Measurements from ENCODE around the gene LANCL1.
"Not testable (repeated sequence)": the region's sequence is repeated elsewhere in the genome, so short reads cannot be mapped to it uniquely, and the experiment has no call there.

LANCL1 gene

GRCh38 chr2:210459407-210459806 lies 17.2 kb downstream of the LANCL1 start:
- no peak for DNase-seq (ENCODE audit: low spot score)

GRCh38 chr2:210458395-210458794 lies 18.2 kb downstream of the LANCL1 start:
- DNase-seq (ENCODE audit: low spot score): no peak

- DNase-seq (ENCODE audit: low spot score): no peak
Observed at GRCh38 chr2:210456571-210456970, 20.0 kb downstream of the LANCL1 start.

GRCh38 chr2:210454336-210454735 lies 22.2 kb downstream of the LANCL1 start:
- DNase-seq (ENCODE audit: low spot score): no peak

GRCh38 chr2:210452194-210452593 lies 24.4 kb downstream of the LANCL1 start:
- DNase-seq (ENCODE audit: low spot score): no peak

GRCh38 chr2:210450942-210451341 lies 25.6 kb downstream of the LANCL1 start:
- not testable (repeated sequence) for DNase-seq (ENCODE audit: low spot score)

GRCh38 chr2:210445732-210446131 lies 30.8 kb downstream of the LANCL1 start:
- DNase-seq (ENCODE audit: low spot score): no peak

GRCh38 chr2:210445116-210445707 lies 31.3 kb downstream of the LANCL1 start:
- peak; percentile 26 for DNase-seq (ENCODE audit: low spot score)

DNA sequence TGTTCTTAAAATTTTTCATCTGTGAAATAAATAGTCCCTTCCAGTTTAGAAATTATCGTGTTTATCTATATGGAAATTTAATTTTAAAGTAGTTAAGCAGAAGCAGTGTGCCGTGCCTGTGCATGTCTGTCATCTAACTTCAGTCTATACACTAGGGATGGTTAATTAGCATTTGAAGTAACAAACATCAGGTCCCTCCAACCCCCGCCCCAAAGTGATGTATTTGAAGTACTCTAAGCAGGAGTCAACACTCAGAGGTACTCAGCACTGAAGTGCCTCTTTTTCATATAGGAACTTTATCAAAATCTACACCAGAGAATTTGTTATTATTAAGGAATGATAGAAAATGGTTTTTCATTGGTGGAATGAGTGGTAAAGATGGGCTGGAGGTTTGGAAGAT lies 33.0 kb downstream of the LANCL1 start:
- no peak for DNase-seq (ENCODE audit: low spot score)

GRCh38 chr2:210442878-210443277 lies 33.7 kb downstream of the LANCL1 start:
- no peak for DNase-seq (ENCODE audit: low spot score)

- DNase-seq (ENCODE audit: low spot score): no peak
Observed at GRCh38 chr2:210442457-210442856, 34.1 kb downstream of the LANCL1 start.

- DNase-seq (ENCODE audit: low spot score): no peak
Observed at GRCh38 chr2:210440206-210440605, 36.4 kb downstream of the LANCL1 start.

DNA sequence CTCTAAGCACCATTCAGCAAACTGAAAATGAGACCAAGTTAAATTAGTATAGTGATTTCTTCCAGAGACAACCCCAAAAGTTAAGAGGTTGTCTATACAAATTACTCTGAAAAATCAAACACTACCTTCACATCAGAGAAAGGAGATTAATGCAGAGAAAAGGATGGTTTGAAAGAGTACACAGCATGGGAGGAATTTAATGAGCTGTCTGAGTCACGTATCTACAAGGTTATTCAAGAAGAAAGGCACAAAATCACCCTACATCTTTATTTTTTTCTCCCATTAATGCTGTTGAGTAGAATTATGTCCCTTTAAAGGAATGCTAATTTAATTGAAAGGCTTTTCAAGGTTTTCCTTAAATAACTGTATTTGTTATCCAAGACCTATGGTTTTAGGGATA lies 41.1 kb downstream of the LANCL1 start:
- DNase-seq (ENCODE audit: low spot score): no peak

DNA sequence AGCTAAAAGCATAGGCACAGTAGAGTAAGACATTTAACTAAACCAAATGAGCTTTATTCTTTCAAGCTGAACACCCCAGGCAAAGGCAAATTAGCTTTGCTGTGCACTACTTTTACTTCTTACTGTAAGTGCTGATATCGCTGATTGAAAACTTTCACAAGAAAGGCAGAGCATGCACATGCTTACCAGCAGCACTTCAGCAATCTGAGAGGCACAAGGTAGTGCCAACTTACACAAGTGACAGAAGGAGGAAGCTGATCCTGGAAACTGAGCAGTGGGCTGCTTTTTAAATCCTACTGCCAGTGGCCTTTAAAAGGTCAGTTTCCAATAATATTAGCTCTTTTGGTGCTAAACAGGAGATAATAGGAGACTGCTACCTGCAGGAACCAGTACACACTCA lies 43.9 kb downstream of the LANCL1 start:
- DNase-seq (ENCODE audit: low spot score): no peak

DNA sequence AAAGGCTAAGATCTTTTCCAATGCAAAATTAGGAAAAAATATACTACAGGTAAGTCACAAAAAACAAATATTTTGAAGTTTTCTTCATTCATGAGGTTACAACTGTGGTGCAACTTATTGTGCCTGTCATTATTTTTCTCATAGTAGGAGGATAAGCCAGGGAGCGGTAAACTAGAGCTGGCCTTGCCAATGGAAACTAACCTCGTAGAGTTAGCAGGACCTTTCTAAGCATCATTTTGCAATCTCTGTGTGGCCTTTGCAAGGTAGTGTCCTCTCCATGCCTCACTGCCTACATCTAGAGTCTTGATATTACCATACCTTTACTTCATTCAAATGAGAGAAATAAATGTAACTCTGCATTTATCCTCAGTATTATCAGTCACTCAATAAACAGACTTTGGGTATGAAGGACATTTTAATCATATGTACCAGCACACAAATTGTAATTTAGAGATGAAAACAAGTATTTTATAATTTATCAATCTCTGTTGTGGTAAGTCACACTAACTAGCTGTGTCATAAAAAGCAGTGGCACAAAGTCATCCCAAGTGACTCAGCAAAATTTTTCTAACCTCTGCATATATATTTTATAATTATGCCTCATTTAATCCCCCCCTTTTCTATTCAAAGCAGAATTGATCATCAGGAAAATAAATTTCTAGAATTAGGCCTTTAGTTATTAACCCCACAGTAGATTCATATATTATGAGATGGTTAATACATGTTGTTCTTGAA lies 47.0 kb downstream of the LANCL1 start:
- no peak for DNase-seq (ENCODE audit: low spot score)

DNA sequence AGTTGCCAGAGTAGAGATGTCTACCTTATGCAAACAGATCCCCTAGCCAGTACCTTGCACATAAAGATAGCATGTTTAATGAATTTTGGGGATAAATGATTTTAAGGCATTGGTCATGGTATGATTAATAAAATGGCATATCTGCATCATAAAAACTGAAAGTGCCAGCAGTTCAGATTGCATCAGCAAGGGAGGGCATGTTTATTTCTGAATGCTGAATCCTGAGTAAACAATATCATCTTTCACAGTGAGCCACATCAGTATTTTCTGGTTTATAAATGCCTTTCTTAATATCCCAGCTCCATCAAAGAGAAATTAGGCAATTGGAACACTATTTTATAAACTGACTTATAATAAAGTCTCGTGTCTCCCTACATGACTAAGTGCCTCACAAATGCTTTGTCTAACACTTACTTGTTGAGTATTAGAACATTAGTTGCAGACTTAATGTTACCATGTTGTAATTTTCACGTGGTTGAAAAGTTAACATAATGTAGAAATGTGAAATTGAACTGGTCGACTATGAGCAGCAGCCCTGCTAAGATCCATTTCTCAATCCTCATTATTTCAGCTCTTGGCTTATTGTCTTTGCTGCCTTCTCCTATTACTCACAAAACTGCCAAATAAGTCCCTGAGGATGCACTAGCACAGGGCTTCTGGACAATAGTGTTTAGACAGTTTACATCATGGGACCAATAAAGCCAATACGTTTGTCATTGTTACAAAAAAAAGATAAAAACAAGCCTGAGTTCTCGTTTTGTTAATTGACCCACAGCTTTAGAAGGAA lies 48.0 kb downstream of the LANCL1 start:
- no peak for DNase-seq (ENCODE audit: low spot score)

DNA sequence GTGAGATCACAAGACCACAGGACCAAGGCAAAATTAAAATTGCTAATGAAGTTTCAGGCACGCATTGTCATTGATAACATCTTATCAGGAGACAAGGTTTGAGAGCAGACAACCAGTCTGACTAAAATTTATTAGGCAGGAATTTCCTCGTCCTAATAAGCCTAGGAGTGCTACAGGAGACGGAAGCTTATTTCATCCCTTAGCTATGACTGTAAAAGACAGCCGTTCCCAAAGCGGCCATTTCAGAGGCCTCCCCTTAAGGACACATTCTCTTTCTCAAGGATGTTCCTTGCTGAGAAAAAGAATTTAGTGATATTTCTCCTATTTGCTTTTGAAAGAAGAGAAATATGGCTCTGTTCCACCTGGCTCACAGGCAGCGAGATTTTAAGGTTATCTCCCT lies 49.2 kb downstream of the LANCL1 start:
- DNase-seq (ENCODE audit: low spot score): not testable (repeated sequence)

DNA sequence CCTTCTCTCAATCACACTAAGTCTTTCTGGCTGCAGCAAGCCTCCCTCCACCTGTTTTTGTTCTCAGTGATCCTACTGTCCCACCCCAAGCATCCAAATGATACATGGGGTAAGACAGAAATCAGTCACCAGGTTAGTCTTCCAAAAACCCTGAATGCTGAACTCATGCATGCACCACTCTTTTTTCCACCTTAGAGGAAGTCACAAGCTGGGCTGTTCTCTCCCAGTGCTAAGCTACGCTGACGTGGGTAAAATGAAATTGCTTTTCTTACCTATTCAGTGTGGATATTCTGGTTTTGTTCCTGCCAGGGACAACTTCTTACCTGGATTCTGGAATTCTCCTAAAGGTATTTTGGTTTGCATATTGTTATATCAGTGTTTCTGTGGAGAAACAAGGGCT lies 54.2 kb downstream of the LANCL1 start:
- no peak for DNase-seq (ENCODE audit: low spot score)

DNA sequence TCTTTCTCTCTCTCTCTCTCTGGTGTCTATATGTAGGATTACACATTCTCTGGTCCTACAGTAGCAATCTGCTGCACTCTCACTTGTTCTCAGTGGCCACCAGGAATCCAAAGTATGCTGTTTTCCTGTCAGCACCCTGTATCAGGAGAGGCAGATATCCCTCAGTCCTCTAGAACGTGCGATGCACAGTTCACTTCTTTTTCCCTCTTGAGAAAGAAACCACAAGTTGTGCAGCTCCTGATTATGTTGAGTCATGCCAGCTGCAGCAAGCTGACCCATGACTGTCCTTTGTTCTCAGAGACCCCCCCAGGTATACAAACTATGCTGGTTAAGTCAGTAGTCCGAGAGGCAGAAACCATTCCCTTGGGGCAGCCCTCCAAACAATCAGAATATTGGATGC lies 54.6 kb downstream of the LANCL1 start:
- DNase-seq (ENCODE audit: low spot score): no peak

GRCh38 chr2:210412660-210413059 lies 63.9 kb downstream of the LANCL1 start:
- DNase-seq (ENCODE audit: low spot score): no peak

DNA sequence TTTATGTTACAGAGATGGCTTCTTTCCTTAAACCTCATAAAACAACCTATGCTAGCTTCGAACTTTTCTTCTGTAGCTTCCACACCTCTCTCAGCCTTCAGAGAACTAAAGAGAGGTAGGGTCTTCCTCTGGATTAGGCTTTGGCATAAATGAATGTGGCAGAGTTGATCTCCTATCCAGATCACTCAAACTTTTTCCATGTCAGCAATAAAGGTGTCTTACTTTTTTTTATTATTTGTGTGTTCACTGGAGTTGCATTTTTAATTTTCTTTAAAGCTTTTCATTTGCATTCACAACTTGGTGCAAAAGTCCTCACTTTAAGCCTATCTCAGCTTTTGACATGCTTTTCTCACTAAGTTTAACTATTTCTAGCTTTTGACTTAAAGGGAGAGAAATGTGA lies 66.0 kb downstream of the LANCL1 start:
- DNase-seq (ENCODE audit: low spot score): no peak

DNA sequence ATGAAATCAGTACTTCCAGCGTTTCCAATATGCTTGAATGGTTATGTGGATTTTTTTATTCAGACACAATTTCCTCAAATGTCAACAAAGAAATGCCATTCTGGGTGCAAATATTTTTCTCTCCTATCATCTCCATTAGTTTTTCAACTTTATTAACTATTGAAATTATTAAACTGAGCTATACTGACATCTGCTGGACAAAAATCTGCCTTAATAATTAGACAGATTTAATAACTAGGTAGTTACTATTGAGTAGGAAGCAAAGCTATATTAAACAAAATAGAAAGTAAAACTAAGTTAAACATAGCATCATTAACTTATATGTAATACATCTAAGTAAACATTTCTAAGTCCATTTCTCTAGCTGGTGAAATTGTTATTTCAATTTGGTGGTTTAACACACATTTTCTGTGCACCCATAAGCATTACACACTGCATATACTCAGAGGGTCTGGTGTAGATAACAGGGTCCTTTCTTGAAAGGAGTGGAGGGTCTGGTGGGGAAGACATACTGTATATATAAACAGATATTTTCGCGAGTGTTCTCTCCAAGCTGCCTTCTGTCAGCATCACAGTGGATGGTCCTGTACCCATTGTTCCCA lies 77.0 kb downstream of the LANCL1 start:
- no peak for DNase-seq (ENCODE audit: low spot score)

- DNase-seq (ENCODE audit: low spot score): no peak
Observed at GRCh38 chr2:210392469-210392881, 84.1 kb downstream of the LANCL1 start.
